HG02852 (cell line): ENCODE results near the gene PIP5K1B.
"Not testable (repeated sequence)": the region's sequence is repeated elsewhere in the genome, so short reads cannot be mapped to it uniquely, and the experiment has no call there.

Source experiments
- ATAC-seq: cut with Tn5 transposase; IDR thresholded peaks from one replicate; pipeline ENCODE4 v1.9.1; 2021; ENCODE audit warnings: mild to moderate bottlenecking, moderate library complexity; ENCODE audit not compliant: unreplicated experiment

Gene PIP5K1B

DNA sequence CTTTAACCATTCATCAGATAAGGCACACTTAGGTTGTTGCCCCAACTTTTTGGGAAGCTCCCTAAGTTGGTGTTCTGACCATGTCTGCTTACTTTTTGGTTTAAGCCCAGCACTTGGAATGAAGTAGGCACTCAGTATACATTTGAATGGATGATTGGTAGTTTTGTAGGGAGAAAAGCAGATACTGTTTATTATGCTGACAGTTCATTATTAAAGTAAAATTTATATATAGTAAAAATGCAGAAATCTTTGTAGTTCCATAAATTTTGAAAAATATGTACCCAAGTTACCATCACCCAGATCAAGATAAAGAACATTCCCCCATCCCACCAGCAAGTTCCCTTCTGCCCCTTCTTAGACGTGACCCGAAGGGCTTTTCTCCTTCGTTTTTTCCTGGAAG, 273.5 kb downstream of the PIP5K1B start:
- no peak for ATAC-seq

DNA sequence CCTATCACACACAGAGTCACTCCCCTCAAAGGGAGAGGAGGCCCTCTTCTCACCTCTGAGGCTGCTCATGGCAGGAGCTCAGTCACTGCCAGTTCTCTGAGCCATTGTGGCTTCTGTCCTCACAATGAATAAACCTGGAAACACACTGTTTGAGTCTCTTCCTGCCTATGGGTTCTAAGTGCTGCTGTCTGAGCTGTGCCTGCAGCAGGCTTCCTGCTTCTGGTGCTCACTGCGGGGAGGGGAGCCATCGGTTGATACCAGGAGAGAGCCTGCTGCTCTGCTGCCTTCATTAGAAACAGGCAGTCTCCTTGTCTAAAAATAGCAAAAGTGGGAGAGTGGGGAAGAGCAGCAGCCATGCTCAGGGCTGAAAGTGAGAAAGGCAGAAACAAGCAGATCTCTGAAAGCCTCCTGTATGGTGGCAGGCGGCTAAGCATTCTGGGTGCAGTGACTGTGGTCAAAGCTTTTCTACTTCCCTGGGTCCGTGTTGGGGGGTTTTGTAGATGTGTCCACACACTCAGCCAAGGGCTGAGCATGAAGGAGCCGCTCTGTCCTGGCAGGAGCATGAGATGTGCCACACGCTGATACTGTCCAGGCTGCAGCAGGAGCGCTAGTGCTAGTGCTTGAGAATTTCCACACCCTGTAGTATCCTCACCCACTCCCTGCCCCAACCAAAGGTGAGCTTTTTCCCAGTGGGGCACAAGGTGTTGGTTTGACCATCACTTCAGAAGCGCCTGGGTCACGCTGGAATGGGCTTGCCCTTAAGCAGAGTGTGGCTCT, 274.7 kb downstream of the PIP5K1B start:
- ATAC-seq = no peak

DNA sequence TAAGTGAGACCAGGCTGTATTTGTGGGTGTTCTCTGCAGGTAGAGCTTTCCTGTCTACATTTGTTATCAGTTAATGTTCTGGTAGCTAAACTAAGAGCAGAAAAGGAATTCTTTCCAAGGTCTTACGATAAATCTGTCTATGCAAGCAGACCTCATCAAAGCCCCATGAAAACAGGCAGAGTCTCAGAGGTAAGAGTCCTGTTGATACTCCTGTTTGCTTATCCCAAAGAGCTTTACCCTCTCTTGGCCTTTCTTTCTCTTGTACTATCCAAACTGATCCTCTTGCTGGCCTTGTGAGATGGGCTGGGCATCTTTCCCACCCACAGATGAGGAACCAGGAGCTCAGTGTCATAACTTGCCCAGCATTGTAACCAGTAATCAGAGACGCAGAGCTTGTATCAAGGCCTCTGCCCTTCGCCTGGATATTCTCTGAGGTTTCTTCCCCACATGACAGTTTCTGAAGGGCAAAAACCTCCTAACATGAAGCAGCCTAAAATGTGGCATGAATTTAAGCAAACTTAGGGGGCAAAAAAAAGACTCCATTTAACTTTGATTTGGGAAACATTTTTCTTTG, 275.4 kb downstream of the PIP5K1B start:
- ATAC-seq = no peak

DNA sequence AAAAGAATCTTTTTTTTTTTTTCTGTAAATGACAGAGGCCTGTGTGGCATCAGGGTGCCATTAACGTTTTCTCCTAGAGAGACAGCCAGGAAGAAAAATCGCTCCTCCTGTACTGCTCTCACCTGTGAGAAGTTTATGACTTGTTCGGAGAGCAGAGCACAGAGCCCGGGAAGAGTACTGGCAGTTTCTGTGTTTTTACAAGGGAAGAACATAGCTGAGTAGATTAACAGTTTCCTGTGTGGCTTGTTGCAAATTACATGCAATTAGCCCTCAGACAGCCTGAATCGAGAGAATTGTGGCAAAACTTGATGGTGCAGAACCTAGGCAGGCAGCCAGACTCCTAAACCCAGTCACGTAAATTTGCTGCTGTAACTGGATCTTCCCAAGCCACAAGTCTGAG, 276.7 kb downstream of the PIP5K1B start:
- peak; percentile 64 for ATAC-seq

DNA sequence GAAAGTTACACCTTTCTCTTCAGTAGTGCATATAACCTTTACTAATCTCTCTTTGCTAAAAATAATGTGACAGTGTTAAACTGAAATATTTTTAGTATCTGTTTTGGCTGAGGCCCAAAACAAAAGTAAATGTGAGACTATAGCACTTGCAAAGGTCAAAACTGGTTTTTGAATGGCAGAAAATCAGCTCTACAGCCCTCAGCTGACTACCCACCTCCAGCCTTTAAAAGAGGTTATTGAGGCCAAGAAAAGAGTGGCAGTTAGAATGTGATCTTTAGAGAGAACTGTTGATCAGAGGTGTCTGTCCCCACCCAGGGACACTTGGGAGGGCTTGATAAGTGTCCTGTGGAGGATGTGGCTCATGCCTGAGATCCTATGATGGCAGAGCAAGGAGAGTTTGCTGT, 278.0 kb downstream of the PIP5K1B start:
- peak; percentile 43 for ATAC-seq

DNA sequence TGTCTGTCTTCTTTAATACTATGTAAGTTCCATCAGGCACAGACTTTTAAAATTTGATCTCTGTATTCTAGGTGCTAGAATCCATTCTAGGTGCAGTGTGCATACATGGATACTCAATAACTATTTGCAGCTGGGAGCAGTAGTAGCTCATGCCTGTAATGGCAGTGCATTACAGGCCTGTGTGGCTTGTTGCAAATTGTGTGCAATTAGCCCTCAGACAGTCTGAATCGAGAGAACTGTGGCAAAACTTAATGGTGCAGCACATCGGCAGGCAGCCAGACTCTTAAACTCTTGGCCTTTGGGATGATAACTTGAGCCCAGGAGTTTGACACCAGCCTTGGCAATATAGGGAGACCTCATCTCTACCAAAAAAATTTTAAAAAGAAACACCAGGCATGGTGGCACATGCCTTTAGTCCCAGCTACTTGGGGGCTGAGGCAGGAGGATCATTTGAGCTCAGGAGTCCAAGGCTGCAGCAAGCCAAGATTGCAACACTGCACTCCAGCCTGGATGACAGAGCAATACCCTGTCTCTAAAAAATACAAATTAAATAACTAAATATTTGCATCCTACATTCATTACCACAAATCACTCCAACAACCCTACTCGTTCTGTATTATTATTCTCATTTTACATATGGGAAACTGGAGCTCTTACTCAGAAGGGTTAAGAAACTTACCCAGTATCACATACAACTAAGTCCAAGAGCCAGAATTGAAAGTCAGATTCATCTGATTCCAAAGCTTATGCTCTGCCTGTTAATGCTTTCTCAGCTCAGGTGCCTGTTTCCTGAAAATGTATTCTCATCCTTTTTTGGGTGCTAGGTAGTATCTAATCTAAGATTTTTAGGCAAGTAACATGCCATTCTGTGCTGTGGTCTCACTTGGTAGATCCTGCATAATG, 278.7 kb downstream of the PIP5K1B start:
- ATAC-seq = no peak

DNA sequence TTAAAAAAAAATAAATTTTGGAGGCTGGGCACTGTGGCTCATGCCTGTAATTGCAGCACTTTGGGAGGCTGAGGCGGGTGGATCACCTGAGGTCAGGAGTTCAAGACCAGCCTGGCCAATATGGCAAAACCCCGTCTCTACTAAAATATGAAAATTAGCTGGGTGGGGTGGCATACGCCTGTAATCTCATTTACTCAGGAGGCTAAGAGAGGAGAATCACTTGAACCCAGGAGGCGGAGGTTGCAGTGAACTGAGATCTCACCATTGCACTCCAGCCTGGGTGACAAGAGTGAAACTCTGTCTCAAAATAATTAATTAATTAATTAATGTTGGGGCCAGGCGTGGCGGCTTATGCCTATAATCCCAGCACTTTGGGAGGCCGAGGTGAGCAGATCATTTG, 281.9 kb downstream of the PIP5K1B start:
- ATAC-seq = not testable (repeated sequence)

DNA sequence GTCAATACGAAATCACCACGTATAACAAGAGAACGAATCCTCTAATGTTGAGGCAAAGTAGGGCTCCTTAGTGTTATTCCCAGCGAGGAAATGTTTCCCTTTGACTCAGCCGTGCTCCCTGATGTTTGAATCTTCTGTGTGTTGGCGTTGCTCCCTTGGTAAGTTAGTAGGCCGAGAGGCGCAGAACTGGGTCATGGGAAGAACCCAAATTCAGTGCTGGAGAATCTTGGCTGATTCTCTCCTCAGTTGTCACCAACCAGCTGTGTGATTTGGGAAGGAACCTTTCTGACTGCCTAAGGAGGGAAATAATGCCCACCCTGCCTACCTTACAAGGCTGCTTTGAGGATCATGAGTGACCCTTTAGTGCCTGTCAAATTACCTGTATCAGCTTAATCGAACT, 286.4 kb downstream of the PIP5K1B start:
- ATAC-seq = no peak

DNA sequence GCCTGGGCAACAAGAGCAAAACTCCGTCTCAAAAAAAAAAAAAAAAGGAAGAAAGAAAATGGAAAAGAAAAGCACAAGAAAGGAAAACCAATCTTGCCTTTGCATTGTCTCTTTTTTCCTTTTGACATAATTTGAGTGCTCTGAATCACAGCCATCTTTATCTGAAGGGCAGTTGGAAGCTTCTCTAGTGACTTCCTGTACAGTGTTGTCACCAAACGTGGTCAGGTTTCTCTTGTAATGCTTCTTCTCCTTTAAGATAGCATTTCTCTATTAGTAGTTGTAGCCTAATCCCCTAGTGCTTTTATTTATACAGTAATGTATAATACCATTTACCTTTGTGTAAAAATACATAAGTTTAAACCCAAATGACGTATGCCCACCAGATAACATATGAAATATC, 290.7 kb downstream of the PIP5K1B start:
- ATAC-seq = no peak

DNA sequence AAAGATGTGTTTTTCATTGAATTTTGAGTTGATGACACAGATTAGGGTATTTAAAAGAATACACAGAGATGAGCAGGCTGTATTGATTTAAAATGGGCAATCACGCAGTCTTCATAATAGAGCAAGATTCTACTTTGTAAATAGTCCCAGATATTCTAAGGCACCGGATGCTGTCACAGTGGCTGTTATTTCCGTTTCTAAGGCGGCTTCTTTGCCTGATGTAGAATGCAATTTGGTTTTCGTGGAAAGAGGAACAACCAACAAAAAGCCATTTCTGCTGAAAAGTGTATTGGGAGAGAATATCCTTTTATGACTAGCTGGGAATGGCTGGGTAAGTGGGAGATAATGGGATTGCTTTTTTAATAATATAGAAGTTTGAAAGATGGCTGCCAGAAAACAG, 291.4 kb downstream of the PIP5K1B start:
- no peak for ATAC-seq

DNA sequence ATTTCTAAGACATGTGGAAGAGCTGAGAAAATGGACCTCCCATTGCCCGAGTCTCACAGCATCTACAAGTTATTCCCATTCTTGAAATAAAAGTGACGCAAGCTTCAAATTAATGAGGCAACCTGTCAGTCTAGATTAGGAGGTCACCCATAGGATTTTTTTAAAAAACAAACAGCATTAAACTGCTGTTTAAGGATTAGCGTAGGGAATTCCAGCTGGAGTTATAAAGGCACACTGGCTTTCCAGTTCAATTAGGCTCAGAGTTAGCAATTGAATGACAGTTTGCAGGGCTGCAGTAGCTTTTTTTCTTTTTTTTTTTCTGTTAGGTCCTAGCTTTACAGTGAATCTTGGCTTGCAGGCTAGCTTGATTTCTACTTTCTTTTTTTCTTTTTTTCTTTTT, 292.6 kb downstream of the PIP5K1B start:
- no peak for ATAC-seq

DNA sequence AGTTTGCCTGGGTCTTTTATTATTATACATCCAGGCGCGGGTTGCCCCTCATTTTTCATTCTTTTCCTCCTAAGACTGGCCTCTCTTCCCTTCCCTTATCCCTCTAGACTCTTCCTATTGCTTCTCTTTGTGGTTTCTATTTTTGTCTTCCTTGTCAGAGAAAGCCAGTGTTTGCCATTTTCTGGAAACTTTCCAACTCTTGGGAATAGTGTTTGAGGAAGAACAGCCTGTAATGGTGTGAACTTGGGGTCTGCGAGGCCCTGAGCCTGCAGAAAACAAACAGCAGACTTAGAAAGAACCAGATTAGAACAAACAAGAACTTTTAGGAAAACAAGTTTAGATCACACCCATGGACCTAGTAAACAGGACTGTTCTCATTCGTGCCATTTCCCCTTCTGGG, 293.3 kb downstream of the PIP5K1B start:
- ATAC-seq = no peak

DNA sequence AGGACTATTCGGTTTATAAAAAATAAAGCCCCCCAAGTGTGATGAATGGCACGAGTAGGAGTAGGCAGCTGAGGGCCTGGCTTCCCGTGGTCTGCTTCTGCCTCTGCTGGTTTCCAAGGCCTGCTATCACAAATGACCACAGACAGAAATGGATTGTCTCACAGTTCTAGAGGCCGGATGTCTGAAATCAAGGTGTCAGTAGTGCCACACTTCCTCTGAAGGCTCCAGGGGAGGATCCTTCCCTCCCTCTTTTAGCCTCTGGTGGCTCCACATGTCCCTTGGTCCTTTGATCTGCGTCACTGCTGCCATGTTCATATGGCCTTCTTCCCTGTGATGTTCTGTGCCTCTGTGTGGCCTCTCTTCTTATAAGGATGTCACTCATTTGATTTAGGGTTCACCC, 293.8 kb downstream of the PIP5K1B start:
- no peak for ATAC-seq

DNA sequence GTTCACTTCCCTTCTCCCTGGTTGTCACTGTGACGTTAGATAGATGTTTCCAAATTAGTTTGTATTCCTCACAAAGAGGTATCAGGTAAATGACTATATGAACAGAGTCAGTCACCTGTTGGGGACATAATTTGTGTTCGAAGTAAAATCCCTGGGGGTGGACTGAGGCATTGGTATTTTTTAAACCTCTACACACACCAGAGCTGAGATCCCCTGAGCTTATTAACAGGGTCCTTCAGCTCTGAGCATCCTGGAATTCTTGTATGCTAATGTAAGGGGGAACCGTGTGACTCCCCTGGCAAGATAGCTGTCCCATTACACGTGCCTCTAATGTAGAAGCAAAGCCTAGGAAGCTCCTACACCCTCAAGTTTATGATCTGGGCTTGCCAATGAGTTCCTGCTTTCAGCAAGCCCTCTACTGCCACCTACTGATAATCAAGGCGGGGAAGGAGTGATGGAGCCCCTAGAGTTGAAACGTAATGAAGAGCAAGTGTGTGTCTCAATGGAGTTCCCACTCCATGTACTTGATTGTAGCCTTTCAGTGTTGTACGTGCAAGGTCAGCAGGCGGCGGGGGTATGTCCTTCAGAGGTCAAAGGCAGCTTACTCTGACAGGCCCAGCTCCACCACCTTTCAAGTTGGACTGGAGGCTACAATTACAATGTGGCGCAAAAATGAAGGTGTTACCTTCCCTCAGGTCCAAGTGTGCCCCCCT, 294.5 kb downstream of the PIP5K1B start:
- peak; percentile 85 for ATAC-seq

DNA sequence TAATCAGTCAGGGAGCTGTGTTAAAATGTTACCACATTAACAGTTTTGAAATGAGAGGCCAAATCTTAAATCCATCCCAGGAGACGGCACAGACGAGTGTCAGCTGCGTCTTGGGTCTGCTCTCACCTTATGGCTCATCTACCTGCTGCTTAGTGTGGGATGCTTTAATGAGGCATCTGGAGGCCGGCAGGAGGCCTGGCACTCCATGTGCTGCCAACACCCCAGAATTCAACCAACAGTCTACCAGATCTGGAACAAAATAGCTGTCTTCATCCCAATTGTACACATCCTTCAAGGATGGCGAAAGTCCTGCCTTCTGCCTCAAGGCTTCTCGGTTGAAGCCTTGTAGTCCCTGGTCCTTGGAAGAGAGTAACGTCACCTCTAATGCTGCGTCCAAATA, 296.9 kb downstream of the PIP5K1B start:
- no peak for ATAC-seq

DNA sequence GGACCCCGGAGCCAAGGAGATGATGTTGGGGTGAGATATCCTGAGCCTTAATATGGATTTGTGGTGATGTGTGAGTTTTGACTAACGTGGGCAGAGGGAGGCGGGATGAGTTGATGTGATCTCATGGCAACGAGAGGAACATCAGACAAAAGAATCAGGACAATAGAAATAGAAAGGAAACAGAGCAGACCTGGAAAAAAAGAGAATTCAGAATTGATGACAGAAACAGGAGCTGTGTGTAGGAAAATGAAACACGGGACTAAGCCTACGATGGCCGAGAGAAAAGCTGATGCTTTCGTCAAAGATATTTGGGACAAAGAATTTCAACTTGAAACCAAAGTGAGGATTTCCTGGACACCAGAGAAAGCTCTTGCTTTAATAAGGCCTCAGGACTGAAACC, 298.0 kb downstream of the PIP5K1B start:
- no peak for ATAC-seq

DNA sequence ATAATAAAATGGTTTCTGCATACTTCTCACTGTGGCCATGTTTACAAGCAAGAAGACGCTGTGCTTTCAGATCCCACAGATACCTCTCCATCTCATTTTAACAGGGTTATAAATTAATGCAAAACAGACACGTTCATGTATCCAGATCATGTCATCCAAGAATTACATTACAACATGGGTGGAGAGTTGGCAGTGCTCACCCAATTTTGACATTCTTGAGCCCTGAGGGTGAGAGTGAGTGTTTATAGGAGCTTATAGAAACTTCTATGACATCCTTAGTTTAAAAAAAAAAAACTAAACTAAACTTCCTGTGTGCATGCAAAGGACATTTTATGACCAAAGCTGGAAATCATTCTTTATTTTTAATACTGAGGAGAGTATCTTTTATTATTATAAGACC, 299.8 kb downstream of the PIP5K1B start:
- no peak for ATAC-seq

DNA sequence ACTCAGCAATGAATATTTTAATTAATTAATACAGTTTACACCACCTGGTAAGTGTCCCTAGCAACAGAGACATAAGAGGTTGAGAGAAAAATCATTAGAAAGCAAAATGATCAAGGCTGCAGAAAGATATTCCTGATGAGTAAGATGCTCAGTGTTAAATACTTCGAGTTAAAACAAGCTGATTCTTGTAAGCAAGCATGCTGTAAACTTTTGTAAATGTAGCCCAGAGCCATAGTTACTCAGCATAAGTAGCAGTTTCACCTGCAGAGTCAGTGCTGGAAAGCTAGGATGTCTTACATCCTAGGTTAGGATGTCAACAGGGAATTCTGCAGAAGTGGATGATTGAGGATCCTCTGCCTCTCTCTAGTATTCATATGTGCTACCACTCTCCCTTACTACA, 304.7 kb downstream of the PIP5K1B start:
- no peak for ATAC-seq

DNA sequence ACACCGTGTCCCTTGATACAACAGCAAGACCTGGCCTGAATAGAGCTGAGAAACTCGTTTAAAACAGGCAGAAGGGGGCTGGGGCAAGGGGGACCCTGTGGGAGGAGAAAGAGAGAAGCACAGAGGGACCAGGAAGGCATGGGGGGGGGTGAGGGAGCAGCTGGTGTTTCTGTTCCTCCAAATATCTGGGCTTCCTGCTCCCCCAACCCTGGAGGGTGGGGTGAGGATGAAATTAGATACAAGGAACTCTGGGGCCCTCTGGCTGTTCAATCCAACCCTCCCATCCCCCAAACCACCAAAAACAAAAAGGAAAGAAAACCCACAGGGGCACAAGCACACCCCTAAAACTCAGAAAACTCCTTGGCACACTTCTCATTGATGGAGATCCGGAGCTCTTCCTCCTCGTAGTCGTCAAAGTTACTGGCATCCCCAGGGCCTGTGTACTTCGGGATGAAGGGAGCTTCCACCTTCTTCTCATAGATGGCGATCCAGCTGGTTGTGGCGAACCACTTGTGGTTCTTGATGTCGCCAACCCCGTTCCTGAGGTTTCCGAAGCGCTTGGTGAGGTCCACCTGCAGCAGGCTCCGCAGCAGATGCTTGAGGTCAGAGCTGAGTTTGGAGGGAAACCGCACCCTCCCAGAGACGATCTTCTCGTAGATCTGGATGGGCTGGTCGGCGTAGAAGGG, 307.8 kb downstream of the PIP5K1B start:
- no peak for ATAC-seq

DNA sequence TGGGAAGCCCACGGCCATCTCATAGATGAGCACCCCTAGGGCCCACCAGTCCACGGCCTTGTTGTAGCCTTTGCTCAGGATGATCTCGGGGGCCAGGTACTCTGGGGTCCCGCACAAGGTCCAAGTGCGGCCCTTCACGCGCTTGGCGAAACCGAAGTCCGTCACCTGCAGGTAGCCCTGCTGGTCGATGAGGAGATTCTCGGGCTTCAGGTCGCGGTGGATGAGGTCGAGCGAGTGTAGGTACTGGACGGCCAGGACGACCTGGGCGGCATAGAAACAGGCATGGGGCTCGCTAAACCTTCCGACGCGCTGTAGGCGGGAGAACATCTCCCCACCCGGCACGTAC, 308.3 kb downstream of the PIP5K1B start:
- ATAC-seq = no peak

DNA sequence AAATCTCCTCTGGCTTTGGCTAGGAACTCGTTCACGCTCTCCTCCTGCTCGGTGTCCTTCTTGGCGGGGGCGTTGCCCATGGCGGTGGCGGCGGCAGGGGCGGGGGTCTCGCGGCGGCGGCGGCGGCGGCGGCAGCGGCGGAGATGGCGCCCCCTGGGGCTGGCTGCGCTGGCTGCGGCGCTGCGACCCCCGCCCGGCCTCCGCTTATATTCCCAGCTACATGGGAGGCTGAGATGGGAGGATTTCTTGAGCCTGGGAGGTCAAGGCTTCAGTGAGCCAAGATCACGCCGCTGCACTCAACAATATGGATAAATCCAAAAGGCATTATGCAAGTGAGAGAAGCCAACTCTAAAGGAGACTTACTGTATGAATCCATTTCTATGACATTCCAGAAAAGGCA, 309.0 kb downstream of the PIP5K1B start, which contains the start of gene PRKACG:
Gene PRKACG (minus strand): TSS at position 101 of the 400 bp plus-strand sequence. CDS start 21 bp downstream, at position 80.
- ATAC-seq = no peak
